Left forelimb (tissue), 1 donor: ENCODE data around the gene LIPK.

Experiments
- DNase-seq: peaks from one replicate; pipeline ENCODE4 v3.0.0-alpha.2; 2018; ENCODE audit warnings: low spot score

Gene LIPK

DNA sequence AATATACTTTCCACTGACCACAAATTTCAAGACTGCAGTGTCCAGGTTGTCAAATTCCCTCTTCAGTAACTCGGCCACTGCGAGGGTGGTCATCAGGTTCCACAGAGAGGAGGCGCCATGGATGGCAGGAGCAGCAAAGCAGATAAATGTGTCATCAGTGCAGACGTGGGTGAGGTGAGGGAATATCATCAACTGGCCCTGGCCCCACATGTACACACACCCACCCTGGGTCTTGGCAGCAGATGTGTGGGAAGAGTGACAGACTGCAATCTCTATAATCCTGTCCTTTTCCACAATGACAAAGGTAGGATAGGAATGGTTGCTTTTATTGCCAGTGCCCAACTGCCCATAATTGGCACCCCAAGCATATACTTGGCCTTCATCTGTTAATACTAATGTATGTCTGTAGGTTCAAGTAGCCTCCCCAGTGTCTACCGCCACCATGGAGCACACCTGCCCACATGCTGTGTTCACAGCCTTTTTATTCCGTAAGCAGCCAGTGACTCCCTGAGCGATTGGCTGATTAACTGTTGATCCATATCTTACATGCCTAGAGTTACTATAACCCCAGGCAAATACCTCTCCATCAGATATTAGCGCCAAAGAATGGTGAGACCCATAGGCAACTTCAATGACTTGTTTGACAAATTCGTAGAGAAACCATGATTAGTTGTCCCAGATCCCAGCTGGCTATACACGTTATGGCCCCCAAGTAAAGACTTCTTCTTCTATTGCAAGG lies 80.2 kb downstream of the LIPK start:
- no peak for DNase-seq

DNA sequence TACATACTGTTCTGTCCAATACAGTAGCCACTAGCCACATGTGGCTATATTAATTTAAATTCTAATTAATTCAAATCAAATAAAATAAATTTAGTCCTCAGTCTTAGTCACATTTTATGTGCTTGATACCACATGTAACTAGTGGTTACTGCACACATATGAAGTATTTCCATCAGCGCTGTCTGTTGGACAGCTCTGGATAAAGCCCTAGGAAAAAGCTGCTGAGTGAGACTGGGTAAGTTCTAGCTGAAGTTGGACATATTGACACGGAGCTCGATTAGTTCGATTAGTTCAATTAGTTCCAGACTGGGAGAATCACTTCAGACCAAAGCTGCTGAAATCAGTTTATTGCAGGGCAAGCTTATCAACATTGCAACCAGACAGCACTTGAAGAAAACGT lies 81.4 kb downstream of the LIPK start:
- no peak for DNase-seq

DNA sequence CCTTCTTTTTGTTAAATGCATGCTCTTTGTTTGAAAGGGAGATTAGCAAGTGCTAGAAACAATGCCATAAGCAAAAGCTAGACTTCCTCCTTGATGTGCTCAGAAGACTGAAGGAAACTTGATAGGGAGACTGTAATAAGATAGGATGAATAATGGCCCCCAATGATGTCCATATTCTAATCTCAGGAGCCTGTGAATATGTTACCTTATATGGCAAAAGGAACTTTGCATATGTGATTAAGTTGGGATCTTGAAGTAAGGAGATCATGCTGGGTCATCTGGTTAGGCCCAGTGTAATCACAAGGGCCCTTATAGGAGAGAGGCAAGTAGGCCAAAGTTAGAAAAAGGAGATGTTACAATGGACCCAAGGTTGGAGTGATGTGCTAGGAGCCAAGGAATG lies 82.9 kb downstream of the LIPK start:
- DNase-seq = no peak

DNA sequence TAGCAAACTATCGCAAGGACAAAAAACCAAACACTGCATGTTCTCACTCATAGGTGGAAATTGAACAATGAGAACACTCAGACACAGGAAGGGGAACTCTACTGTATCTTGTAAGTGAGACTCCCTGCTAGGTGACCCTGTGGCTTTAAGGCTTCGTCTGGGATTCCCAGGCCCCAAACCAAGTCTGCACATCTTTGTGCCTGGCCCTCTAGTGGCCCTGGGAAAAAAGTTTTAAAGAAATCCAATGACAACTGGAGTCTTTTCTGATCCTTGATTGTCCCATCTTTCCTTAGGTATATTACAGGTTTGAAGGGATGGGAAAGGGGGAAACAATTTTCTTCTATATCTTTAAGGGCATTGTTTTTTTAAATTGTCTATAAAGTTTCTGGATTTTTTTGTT lies 85.9 kb downstream of the LIPK start:
- DNase-seq = no peak

DNA sequence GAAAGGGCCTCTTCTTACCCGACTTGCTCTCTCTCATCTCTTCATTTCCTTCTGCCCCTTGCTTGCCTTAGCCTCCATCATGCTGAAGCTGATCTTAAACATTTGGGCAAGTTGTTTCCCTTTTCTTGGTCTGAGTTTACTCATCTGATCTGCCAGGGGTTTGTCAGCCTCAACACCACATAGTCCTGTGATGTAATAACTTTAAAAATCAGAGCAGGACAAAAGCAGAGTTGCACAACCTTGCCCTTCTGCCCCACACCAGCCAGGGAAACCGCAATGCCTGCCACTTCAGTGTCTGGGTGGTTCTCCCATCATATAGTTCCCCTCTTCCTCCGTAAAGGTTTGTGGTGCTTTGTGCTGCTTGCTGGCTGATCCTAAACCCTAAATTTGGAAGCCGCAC lies 86.6 kb downstream of the LIPK start:
- no peak for DNase-seq

DNA sequence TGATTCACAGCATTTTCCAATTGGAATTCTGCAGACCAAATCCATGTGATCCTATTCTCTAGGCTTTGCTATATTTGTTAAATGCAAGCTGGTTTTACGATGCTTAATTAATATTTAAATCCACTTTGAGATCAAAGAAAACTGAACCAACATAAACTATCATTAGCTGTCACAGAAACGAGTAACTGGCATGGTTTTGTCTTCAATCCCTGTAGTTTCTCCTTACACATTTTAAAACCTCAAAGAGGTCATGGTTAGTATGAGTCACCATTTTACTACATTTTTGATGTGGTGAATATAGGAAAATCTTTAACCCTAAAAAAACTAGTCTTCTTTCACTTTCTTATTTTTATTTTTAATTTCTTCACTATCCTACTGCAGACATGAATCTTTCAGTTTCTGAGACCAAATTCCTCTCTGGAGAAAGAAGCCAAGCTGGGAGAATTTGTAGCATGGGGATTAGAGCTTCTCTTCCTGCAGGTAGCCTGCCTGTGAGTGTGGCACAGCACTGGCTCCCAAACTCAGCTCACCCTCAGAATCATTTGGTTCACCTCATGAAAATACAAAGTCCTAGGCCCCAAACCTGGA lies 87.8 kb downstream of the LIPK start:
- no peak for DNase-seq

DNA sequence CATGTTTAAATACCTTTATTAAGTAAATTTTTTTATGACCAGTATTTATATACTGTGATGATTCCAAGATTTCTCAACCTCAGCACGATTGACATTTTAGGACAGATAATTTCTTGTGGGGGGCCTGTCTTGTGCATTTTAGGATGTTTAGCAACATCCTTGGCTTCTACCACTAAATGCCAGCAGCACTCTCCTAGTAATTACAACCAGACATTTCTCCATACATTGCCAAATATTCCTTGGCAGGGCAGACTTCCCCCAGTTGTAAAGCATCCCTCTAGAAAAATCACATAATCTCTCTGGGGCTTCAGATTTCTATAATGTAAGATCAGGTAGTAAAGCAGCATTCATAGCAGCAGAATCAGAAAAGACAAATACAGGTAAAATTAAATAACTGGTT lies 88.7 kb downstream of the LIPK start:
- no peak for DNase-seq

DNA sequence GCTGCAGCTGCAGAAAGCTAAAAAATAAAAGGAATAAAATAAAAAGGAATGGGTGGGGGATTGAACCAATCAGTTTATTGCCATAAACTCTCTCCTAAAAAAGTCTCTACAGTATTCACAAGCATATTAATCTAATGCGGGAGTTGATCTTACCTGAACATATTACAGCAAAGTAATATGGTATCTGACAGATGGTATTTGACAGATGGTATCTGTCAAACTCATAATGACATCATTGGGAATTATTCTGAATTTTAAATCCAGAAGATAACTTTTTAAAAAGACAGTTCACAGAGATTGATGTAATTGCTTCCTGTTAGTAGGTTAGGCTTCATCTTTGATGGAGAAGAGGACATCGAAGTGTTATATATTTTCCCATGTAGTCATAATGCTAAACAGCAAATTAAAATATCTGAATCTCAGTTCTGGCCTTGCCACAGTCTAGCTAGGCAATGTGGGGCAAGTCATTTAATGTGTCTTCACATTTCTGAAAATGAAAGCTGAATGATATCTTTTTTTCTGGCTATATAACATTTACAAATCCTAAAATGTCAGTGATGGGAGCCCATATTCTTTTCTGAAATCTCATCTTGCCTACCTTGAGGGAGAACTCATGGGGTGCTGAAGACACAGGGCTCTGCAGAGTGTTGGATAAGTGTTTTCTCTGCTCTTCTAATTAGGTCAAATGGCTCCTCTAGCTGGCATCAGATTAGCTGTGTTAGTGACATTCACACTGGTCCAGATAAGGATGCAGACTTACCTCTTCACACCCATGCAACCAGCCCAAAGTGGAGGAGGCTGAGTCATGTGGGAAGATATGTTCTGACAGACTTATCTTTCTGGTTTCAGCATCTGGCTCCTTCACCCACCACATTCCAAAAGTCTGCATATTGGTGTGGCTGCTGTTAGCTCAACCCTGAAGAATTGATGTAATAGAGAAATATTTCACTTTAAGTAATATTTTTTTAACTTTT lies 94.4 kb downstream of the LIPK start:
- no peak for DNase-seq
